ENCODE data around the gene SUMO4.

Gene SUMO4

GRCh38 chr6:149449831-149450678, 50.0 kb downstream of the SUMO4 start:
- in situ Hi-C loops (cut with MboI; ENCODE audit: low sequenced_read_pairs), result no loop called here
